Measurements from ENCODE around the gene DPF1. TPM values are rescaled to one million over a fixed set of nuclear protein-coding genes. Genes with fewer than 3 reads are reported as not detected.

DPF1 gene
- total and polyA plus RNA-seq, 4 donors = not detected

DNA sequence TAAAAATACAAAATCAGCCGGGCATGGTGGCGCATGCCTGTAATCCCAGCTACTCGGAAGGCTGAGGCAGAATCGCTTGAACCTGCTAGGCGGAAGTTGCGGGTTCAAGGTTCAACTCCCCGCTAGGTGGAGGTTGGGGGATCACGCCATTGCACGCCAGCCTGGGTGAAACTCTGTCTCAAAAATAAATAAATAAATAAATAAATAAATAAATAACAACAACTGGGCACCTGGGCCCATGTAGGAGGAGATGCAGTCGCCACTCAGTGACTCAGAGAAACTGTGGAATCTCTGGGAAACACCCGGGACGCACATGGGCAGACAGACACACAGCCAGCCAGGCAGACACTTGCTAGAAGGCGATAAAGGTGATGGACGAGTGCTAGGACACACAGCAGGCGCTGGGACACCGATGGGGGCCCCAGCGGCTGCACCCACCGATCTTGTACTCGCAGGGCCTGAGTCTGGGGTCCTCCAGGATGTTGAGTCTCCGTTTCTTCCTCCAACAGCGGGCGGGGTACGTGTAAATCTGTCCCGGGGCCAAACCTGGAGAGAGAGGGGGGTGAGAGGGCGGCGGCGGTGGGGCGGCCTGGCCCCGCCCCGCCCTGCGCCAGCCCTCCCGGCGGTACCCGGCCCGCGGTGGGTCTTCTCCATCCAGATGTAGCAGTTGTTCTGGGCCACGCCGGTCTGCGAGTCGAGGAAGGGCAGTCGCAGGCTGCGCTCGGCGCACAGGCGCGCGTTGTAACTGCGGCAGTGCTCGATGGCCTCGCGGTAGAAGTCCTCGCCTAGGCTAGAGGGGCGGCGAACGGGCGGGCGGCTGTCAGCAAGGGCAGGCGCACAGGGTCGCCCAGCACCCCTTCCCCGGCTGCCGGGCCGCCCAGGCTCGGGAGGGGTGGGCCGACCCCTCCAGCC, 1.8 kb downstream of the DPF1 start:
- no peaks in the 10 kb centered on the region for H3K9me3 ChIP-seq (ENCODE audit: control insufficient read depth in 4 of 4, low read length in 3 of 4)
- H3K36me3 ChIP-seq (ENCODE audit: control insufficient read depth in 4 of 4, insufficient read depth in 3 of 4, low read depth in 1 of 4, low read length in 3 of 4) = no peaks in the 10 kb centered on the region
- DNase-seq (ENCODE audit: low spot score) = no peak
- H3K27me3 ChIP-seq (ENCODE audit: control insufficient read depth in 4 of 4, insufficient read depth in 4 of 4, low read length in 3 of 4) = peaks cover 3 to 19% (median 7%) of the 10 kb centered on the region in 4 donors
- no peak overlapping the region for H3K4me3 ChIP-seq (ENCODE audit: low read depth in 1 of 3, low read length in 3 of 3)
- WGBS = 40% methylated on average over 64 of the region's 64 CpGs
- no peak for TF ChIP-seq REST (IDR thresholded peaks at IDR 0.05)
- no peak for TF ChIP-seq HNF4G (IDR thresholded peaks at IDR 0.05)
- no peak for TF ChIP-seq ZBTB33 (IDR thresholded peaks at IDR 0.05)
- no peak for TF ChIP-seq RAD21 (IDR thresholded peaks at IDR 0.05)
- no peak for TF ChIP-seq GABPA (IDR thresholded peaks at IDR 0.05 in 1 of 2, conservative IDR thresholded peaks at IDR 0.05 in 1 of 2)
- TF ChIP-seq, protein P1, sequence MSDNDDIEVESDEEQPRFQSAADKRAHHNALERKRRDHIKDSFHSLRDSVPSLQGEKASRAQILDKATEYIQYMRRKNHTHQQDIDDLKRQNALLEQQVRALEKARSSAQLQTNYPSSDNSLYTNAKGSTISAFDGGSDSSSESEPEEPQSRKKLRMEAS (IDR thresholded peaks at IDR 0.05) = no peak
- TF ChIP-seq NR2F2 (IDR thresholded peaks at IDR 0.05) = no peak
- TF ChIP-seq YY1 (IDR thresholded peaks at IDR 0.05) = no peak
- H3K4me1 ChIP-seq (ENCODE audit: control insufficient read depth in 4 of 4, insufficient read depth in 4 of 4, low read length in 3 of 4) = peaks cover 0 to 7% (median 3%) of the 10 kb centered on the region in 4 donors
- no peak overlapping the region for H3K27ac ChIP-seq (ENCODE audit: low read depth in 1 of 2, low read length in 2 of 2)
- no peak overlapping the region for H3K9ac ChIP-seq (ENCODE audit: low read depth in 1 of 2, low read length in 2 of 2)

GRCh38 chr19:38221421-38221820, 2.6 kb downstream of the DPF1 start:
- Histone ChIP-seq H3K27ac (ENCODE audit: low read depth in 1 of 2, low read length in 2 of 2) (no peak overlapping the region), H3K36me3 (ENCODE audit: control insufficient read depth in 4 of 4, insufficient read depth in 3 of 4, low read depth in 1 of 4, low read length in 3 of 4) (no peaks in the 10 kb centered on the region), H3K4me1 (ENCODE audit: control insufficient read depth in 4 of 4, insufficient read depth in 4 of 4, low read length in 3 of 4) (peaks cover 0 to 7% (median 3%) of the 10 kb centered on the region in 4 donors), H3K27me3 (ENCODE audit: control insufficient read depth in 4 of 4, insufficient read depth in 4 of 4, low read length in 3 of 4) (peaks cover 3 to 15% (median 7%) of the 10 kb centered on the region in 4 donors), H3K9me3 (ENCODE audit: control insufficient read depth in 4 of 4, low read length in 3 of 4) (no peaks in the 10 kb centered on the region), H3K9ac (ENCODE audit: low read depth in 1 of 2, low read length in 2 of 2) (no peak overlapping the region), H3K4me3 (ENCODE audit: low read depth in 1 of 3, low read length in 3 of 3) (no peak overlapping the region)
- no peak for DNase-seq (ENCODE audit: low spot score)
- WGBS = 92% methylated on average over 6 of the region's 6 CpGs
- no peak for TF ChIP-seq ZBTB33 (IDR thresholded peaks at IDR 0.05)
- TF ChIP-seq, protein P2, sequence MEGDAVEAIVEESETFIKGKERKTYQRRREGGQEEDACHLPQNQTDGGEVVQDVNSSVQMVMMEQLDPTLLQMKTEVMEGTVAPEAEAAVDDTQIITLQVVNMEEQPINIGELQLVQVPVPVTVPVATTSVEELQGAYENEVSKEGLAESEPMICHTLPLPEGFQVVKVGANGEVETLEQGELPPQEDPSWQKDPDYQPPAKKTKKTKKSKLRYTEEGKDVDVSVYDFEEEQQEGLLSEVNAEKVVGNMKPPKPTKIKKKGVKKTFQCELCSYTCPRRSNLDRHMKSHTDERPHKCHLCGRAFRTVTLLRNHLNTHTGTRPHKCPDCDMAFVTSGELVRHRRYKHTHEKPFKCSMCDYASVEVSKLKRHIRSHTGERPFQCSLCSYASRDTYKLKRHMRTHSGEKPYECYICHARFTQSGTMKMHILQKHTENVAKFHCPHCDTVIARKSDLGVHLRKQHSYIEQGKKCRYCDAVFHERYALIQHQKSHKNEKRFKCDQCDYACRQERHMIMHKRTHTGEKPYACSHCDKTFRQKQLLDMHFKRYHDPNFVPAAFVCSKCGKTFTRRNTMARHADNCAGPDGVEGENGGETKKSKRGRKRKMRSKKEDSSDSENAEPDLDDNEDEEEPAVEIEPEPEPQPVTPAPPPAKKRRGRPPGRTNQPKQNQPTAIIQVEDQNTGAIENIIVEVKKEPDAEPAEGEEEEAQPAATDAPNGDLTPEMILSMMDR (IDR thresholded peaks at IDR 0.05; ENCODE audit: low read depth, low read length, missing input control) = no peak
- no peak for TF ChIP-seq GABPA (IDR thresholded peaks at IDR 0.05 in 1 of 2, conservative IDR thresholded peaks at IDR 0.05 in 1 of 2)
- TF ChIP-seq, protein P1 (IDR thresholded peaks at IDR 0.05) = no peak
- TF ChIP-seq ATF3 (IDR thresholded peaks at IDR 0.05) = no peak
- TF ChIP-seq HNF4A (conservative IDR thresholded peaks at IDR 0.05) = no peak
- TF ChIP-seq FOXA2 (IDR thresholded peaks at IDR 0.05) = no peak
- no peak for TF ChIP-seq REST (IDR thresholded peaks at IDR 0.05)
- TF ChIP-seq YY1 (IDR thresholded peaks at IDR 0.05) = no peak
- no peak for TF ChIP-seq NR2F2 (IDR thresholded peaks at IDR 0.05)
- TF ChIP-seq SP1 (IDR thresholded peaks at IDR 0.05) = no peak
- no peak for TF ChIP-seq JUND (IDR thresholded peaks at IDR 0.05)
- no peak for TF ChIP-seq FOXA1 (IDR thresholded peaks at IDR 0.05)
- TF ChIP-seq HNF4G (IDR thresholded peaks at IDR 0.05) = no peak

Data from liver (tissue), 9 donors.